Nephron progenitor cell (in vitro differentiated cells): Measurements from ENCODE around the gene GPR3.

Experiments
- DNase-seq: peaks from one replicate; pipeline ENCODE4 v3.0.0; 2021
- H3K27ac Mint-ChIP-seq: 2 replicates; pipeline ENCODE4 v1.8.0; 2021; ENCODE audit warnings: mild to moderate bottlenecking, moderate library complexity, mixed read lengths
- H3K27me3 Mint-ChIP-seq: 2 replicates; pipeline ENCODE4 v1.8.0; 2021; ENCODE audit warnings: mild to moderate bottlenecking, low read depth, mixed read lengths; ENCODE audit not compliant: poor library complexity
- H3K36me3 Mint-ChIP-seq: 2 replicates; pipeline ENCODE4 v1.8.0; 2021; ENCODE audit warnings: low read depth, mixed read lengths
- H3K4me1 Mint-ChIP-seq: 2 replicates; pipeline ENCODE4 v1.8.0; 2021; ENCODE audit warnings: mixed read lengths
- H3K4me3 Mint-ChIP-seq: 2 replicates; pipeline ENCODE4 v1.8.0; 2021; ENCODE audit warnings: mild to moderate bottlenecking, moderate library complexity, mixed read lengths
- H3K9me3 Mint-ChIP-seq: 2 replicates; pipeline ENCODE4 v1.8.0; 2021; ENCODE audit warnings: mild to moderate bottlenecking, moderate library complexity, mixed read lengths
- TF ChIP-seq, protein P1 (sequence below): fragments of 200-600 bp; sonication (generic); IDR thresholded peaks from 2 replicates; pipeline ENCODE4 v1.5.0; 2021; ENCODE audit warnings: antibody characterized with exemption

Gene GPR3

DNA sequence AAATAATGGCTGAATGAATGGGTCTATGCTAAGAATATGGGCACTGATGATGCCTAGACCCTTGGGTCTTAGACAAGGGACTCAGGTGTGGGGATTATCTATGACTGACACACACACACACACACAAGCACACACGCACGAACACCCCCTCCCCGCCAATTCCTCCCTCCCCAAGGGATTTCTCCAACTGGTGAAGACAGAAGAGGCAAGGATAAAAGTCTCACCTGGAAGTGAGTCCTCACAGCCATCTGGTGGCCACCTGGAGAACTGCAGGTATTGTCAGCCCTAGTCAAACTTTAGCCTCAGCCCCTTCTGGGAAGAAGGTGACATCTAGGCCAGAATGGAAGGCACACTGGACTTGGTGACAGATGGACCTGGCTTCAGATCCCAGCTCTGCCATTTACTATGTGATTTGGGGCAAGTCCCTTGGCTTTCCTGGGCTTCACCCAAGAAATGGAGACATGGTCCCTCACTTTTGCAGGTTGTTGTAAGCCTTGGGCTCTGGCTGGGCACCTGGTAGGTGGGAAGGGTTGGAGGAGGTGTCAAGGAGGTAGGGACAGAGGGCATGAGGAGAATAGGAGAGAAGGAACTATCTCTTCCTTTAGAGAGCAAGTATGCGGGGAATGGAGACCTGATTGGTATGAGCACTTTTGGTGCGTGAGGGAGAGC lies 4.0 kb upstream of the GPR3 start:
- Mint-ChIP-seq H3K27ac (no peak overlapping the region), H3K4me1 (peaks cover 19% of the 10 kb centered on the region), H3K9me3 (no peaks in the 10 kb centered on the region), H3K36me3 (no peaks in the 10 kb centered on the region), H3K4me3 (no peak overlapping the region), H3K27me3 (peaks cover 40% of the 10 kb centered on the region)
- TF ChIP-seq, protein P1, sequence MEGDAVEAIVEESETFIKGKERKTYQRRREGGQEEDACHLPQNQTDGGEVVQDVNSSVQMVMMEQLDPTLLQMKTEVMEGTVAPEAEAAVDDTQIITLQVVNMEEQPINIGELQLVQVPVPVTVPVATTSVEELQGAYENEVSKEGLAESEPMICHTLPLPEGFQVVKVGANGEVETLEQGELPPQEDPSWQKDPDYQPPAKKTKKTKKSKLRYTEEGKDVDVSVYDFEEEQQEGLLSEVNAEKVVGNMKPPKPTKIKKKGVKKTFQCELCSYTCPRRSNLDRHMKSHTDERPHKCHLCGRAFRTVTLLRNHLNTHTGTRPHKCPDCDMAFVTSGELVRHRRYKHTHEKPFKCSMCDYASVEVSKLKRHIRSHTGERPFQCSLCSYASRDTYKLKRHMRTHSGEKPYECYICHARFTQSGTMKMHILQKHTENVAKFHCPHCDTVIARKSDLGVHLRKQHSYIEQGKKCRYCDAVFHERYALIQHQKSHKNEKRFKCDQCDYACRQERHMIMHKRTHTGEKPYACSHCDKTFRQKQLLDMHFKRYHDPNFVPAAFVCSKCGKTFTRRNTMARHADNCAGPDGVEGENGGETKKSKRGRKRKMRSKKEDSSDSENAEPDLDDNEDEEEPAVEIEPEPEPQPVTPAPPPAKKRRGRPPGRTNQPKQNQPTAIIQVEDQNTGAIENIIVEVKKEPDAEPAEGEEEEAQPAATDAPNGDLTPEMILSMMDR: peak; percentile 78
- peak; percentile 80 for DNase-seq

- no peak overlapping the region for H3K27ac Mint-ChIP-seq
- DNase-seq: no peak
- H3K4me3 Mint-ChIP-seq: peak overlapping the region; percentile 84
- H3K4me1 Mint-ChIP-seq: peaks cover 34% of the 10 kb centered on the region
- TF ChIP-seq, protein P1: no peak
- H3K9me3 Mint-ChIP-seq: no peaks in the 10 kb centered on the region
- no peaks in the 10 kb centered on the region for H3K36me3 Mint-ChIP-seq
- peaks cover 22% of the 10 kb centered on the region for H3K27me3 Mint-ChIP-seq
Observed at GRCh38 chr1:27391511-27392095, 819 bp upstream of the GPR3 start.

DNA sequence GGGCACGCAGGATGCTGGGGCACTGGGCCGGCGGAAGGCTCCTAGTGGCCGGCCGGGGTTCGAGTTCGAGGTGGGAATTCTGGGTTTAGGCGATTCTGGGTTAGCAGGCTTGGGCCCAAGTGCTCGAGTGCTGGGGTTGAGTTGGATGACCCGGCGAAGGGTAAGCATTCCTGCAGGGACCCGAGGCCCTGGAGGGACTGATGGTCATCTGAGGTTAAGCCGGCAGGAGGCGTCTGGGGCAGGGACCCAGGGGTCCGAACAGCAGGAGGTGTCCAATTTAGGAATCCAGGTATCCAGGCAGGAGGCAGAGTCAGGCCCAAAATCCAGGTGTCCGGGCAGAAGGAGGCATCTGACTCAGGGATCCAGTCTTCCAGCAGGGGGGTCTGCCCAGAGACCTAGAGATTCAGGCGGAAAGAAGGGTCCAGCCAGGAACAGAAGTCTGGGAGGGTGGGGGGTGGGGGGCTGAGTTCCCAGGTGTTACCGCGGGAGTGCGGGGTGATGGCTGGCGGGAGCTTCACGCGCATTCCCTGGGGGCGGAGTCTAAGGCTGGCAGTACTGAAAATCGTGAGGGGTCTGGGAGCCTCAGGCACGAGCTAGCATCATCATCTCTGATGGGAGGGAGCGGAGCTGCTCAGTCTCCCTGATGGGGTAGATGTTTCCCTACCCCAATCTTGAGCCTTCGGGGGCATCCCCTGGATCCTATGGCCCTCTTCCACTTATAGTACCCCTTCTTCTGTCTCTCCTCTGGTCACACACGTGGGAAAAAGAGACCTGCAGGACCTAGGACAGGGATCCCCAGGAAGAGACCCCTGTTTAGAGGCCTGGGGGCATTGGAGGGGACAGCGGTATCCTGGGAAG lies 585 bp downstream of the GPR3 start:
- TF ChIP-seq, protein P1: no peak
- Mint-ChIP-seq H3K9me3 (no peaks in the 10 kb centered on the region), H3K4me3 (peak overlapping the region; percentile 85), H3K4me1 (peaks cover 47% of the 10 kb centered on the region), H3K36me3 (no peaks in the 10 kb centered on the region), H3K27me3 (peaks cover 22% of the 10 kb centered on the region), H3K27ac (no peak overlapping the region)
- DNase-seq: no peak

- DNase-seq: no peak
- H3K4me1 Mint-ChIP-seq: peaks cover 52% of the 10 kb centered on the region
- H3K36me3 Mint-ChIP-seq: no peaks in the 10 kb centered on the region
- no peak overlapping the region for H3K27ac Mint-ChIP-seq
- peaks cover 18% of the 10 kb centered on the region for H3K27me3 Mint-ChIP-seq
- no peaks in the 10 kb centered on the region for H3K9me3 Mint-ChIP-seq
- TF ChIP-seq, protein P1: no peak
- H3K4me3 Mint-ChIP-seq: peak overlapping the region; percentile 85
Observed at GRCh38 chr1:27393641-27394281, 1.3 kb downstream of the GPR3 start.

DNA sequence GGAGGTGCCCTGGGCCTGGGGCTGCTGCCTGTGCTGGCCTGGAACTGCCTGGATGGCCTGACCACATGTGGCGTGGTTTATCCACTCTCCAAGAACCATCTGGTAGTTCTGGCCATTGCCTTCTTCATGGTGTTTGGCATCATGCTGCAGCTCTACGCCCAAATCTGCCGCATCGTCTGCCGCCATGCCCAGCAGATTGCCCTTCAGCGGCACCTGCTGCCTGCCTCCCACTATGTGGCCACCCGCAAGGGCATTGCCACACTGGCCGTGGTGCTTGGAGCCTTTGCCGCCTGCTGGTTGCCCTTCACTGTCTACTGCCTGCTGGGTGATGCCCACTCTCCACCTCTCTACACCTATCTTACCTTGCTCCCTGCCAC lies 1.8 kb downstream of the GPR3 start:
- DNase-seq: no peak
- H3K4me3 Mint-ChIP-seq: peak overlapping the region; percentile 59
- H3K4me1 Mint-ChIP-seq: peaks cover 57% of the 10 kb centered on the region
- peaks cover 17% of the 10 kb centered on the region for H3K27me3 Mint-ChIP-seq
- TF ChIP-seq, protein P1: no peak
- no peaks in the 10 kb centered on the region for H3K9me3 Mint-ChIP-seq
- H3K36me3 Mint-ChIP-seq: no peaks in the 10 kb centered on the region
- no peak overlapping the region for H3K27ac Mint-ChIP-seq
